CD4-positive, alpha-beta T cell treated with Interferon alpha-2 for 1 hour (primary cell): ENCODE measurements around the gene PIGN.
A peak's percentile ranks its signal among the peaks of the same experiment; 100 is the strongest.

ENCODE experiments used
- DNase-seq, 2 donors: peaks; one replicate each; pipeline ENCODE4 v3.0.0-alpha.2; 2020 to 2022

Gene PIGN

GRCh38 chr18:62102221-62102620 lies 84.6 kb downstream of the PIGN start:
- DNase-seq, result no peak

- DNase-seq, result no peak
These were observed 85.5 kb downstream of the PIGN start for GRCh38 chr18:62101321-62101721.

- no peak for DNase-seq
These were observed 87.9 kb downstream of the PIGN start for GRCh38 chr18:62098960-62099359.

- no peak for DNase-seq
These were observed 89.2 kb downstream of the PIGN start for GRCh38 chr18:62097698-62098097.

- no peak for DNase-seq
These were observed 95.3 kb downstream of the PIGN start for GRCh38 chr18:62091487-62092120.

GRCh38 chr18:62089174-62089573 lies 97.7 kb downstream of the PIGN start:
- DNase-seq, result no peak

GRCh38 chr18:62088156-62088555 lies 98.7 kb downstream of the PIGN start:
- DNase-seq, result peak in 1 of 2 donors; percentile 26

GRCh38 chr18:62085756-62086155 lies 101.1 kb downstream of the PIGN start:
- no peak for DNase-seq

GRCh38 chr18:62081761-62082294 lies 105.0 kb downstream of the PIGN start:
- DNase-seq, result no peak

- no peak for DNase-seq
These were observed 105.6 kb downstream of the PIGN start for GRCh38 chr18:62081248-62081647.

- DNase-seq, result no peak
These were observed 106.5 kb downstream of the PIGN start for GRCh38 chr18:62080172-62080900.

- DNase-seq, result no peak
These were observed 113.2 kb downstream of the PIGN start for GRCh38 chr18:62073461-62074281.

- no peak for DNase-seq
These were observed 114.5 kb downstream of the PIGN start for GRCh38 chr18:62072370-62072769.

GRCh38 chr18:62071071-62071470 lies 115.8 kb downstream of the PIGN start:
- no peak for DNase-seq

GRCh38 chr18:62070302-62070701 lies 116.6 kb downstream of the PIGN start:
- DNase-seq, result no peak

- DNase-seq, result no peak
These were observed 117.3 kb downstream of the PIGN start for GRCh38 chr18:62069556-62069955.

- DNase-seq, result no peak
These were observed 120.6 kb downstream of the PIGN start for GRCh38 chr18:62066102-62066818.

GRCh38 chr18:62064361-62064760 lies 122.5 kb downstream of the PIGN start:
- DNase-seq, result no peak

GRCh38 chr18:62061821-62062478 lies 124.9 kb downstream of the PIGN start:
- DNase-seq, result no peak

- no peak for DNase-seq
These were observed 126.0 kb downstream of the PIGN start for GRCh38 chr18:62060820-62061219.

GRCh38 chr18:62054929-62055498 lies 131.8 kb downstream of the PIGN start:
- no peak for DNase-seq

- DNase-seq, result no peak
These were observed 138.6 kb downstream of the PIGN start for GRCh38 chr18:62048279-62048678.
